Stimulated activated CD8-positive, alpha-beta memory T cell treated with anti-CD3 and anti-CD28 coated beads, Interleukin-15, amount 100 ng/mL, for 4 hours (primary cell): ENCODE results near the gene LYPD6B.

Experiments used
- DNase-seq, 2 donors: peaks; one replicate each; pipeline ENCODE4 v3.0.0-alpha.2; 2020; ENCODE audit warnings: low read depth in 2 of 2

Gene LYPD6B

DNA sequence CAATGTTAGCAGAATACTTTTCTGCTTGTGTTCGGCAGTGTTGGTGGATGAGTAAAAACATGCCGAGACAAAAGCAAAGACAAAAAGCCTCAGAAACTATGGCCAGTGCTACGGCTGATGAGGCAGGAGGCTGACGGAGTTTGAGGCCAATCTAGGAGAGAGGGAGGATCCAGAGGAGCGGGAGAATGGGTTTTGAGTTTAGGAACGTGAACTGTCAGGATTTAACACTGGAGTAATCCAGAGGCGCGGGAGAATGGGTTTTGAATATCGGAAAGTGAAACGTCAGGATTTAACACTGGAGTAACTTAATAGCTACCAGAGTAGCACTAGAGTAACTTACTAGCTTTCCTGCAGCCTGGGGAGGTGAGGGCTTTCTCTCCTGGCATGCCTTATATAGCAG lies 37.4 kb downstream of the LYPD6B start:
- no peak for DNase-seq

DNA sequence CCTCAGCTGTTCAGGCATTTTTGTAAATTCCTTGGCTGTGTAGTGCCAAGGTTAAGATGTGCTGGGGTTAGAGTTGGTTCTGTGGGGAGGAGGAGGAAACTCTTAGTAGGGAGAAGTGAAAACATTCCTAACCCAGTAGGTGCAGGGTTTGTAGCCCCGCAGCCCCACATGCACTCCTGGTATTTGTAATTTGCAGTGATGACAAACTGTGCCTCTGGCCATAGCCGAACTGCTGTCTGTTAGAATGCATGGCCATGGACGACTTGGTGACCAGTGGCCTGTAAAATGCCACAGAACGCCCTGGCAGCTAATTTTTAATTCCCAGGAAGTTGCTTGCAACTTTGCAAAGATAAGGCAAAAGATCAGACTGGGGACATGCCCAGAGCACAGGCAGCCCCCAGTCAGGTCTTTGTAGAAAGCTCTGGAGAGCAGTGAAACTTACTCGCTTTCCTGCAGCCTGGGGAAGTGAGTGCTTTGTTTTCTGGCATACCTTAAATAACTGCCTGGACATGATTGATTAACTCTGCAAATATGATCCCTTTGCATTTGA lies 38.4 kb downstream of the LYPD6B start:
- no peak for DNase-seq

DNA sequence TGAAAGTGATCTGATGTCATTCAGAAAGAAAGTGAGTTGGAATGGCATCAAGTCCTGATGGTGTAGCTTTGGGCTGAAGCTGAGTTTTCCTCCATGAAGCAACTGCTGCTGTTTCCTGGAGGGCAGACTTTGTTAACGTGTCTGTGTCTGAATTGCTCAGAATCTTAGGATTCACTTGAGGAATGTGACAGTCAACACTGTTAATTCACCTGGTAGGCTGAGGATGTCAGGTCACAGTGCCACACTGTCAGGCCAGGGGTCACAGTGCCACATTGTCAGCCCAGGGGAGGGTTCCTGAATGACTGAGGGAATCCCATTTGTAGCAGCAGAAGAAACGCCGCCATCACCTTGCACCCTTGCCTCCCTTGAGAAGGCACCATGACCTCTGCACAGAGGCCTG lies 39.4 kb downstream of the LYPD6B start:
- no peak for DNase-seq

DNA sequence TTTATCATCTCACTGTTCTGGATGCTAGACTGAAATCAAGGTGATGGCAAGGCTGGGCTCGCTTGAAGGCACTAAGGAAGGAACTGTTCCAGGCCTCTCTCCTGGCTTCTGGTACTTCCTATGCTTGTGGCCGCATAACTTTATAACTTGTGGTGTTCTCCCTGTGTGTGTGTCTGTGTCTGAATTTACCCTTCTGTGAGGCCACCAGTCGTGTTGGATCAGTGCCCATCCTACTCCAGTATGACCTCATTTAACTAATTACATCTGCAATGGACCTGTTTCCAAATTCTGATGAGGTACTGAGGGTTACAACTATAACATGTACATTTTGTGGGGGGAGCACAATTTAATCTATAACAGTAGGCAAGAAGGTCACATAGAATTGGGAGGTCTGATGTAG lies 41.6 kb downstream of the LYPD6B start:
- no peak for DNase-seq

DNA sequence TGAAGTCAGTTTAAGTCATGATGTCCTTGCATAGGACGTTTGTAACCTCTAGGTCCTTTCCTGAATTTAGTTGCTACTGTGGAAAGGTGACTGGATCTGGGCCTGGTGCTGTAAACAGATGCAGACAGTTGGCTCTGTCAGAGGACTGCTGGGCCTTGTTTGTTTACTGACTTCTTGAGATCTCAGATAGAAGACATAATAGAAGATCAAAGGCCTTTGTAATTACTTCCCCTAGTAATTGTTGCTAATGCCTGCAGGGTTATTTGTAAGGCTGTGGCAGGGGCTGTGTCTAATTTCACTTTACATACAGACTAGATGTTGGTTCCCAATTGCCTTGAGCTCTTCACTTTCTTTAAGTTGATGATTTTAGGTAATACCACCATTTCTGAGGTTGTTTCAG lies 42.5 kb downstream of the LYPD6B start:
- no peak for DNase-seq

DNA sequence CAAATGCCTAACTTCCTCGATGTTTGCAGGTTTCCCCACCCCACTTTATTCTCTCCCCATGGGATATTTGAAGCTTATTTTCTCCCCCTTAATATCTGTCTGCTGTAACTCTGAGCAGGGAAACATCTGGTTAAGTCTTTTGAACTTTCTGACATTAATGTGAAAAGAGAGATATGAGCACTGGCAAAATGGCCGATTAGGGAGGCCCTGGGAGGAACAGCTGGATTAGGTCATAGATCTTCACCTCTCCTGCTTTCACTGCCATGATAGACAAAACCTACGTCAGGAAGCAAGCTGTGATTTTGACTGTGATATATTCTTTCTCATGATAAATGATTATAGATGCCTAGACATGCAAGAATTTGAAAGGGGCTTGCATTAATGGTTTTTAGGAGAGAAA lies 43.6 kb downstream of the LYPD6B start:
- DNase-seq, result no peak

DNA sequence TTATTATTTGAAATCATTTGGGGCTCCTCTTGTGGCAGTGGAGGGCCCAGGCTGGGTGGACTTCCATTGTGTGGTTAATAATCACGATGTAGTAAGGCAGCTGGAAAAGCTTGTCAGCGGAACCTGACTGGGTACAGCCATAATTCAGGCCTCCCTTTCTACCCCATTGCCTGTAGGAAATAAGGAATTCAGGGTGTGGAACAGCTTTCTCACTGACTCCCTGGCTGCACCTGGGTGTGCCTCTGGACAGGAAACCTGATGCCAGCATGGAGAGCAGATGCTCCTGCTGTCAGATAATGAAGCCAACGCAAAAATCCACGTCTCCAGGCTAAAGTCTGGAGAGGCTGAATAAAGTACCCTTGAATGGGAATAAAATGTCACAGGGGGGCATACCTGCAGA lies 44.2 kb downstream of the LYPD6B start:
- no peak for DNase-seq

DNA sequence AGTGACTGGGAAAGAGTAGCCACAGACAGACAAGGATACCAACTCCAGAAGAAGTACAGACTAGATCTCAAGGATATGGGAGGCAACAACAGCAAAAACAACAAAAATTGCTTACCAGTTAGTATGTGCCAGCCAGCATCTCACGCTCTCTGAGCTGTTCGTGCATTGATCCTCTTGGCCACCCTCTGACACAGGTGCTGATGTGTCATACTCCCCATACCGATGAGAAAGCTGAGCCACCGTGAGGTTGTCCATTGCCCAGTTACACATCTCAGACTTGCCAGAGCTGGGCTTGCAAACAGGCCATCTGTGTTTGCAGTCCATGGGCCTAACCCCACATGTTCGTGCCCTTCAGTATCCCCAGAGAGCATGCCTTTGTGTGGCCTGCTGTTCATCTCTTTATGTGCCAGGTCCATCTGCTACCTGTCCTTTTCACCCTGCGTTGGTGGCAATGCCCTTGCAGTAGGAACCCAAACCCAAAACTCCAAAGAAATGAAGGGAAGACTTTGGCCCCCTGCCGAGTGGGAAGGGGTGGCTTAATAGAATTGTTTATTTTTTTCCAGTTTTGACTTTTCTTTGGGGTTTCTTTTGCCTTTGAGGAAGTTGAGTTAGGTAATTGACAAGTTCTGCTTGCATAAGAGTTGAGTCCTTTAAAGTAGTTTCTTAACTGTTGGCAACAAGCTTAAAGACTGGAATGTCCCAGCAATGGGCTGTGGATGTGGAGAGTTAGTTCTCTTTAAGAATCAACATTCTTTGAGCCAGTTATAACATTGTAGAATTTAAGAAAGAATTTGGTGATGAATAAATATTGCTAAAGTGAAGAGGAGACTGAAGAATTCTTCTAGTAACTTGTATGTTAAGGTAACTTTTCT lies 46.7 kb downstream of the LYPD6B start:
- DNase-seq, result no peak

DNA sequence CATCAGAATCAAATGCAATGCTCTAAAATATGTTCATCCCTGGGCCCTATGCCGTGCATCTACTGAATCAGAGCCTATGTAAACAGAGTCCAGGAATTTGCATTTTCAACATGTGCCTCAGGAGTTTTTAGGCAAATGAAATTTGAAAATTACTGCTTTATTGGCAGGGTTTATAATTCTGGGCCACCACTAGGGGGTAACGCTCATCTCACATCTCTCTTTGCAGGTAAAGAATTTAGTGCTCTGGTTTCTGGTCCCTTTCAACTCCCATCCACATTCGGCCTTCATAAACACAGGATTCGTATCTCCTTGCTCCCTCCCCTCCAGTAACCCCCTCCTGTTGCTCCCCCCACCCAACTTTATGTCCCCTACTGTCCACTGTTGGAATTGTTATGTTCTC lies 49.3 kb downstream of the LYPD6B start:
- DNase-seq, result no peak

DNA sequence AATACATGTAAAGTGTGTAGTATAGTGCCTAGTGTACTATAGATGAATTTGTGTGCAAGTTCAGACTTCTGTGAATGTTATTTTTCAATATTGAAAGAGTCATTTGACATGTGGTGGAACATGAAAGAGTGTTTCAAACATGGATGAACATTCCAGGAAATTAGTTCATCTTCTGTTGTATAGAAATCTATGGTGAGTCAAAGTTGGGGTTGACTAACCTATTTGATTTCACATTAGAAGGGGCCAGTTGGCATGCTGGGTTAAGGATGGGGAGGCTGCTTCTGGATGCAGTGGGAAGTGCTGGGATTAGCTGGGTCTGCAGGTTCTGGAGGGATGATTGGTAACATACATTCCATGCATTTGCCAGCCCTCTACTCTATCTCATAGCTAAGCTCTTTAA lies 50.6 kb downstream of the LYPD6B start:
- DNase-seq, result no peak

DNA sequence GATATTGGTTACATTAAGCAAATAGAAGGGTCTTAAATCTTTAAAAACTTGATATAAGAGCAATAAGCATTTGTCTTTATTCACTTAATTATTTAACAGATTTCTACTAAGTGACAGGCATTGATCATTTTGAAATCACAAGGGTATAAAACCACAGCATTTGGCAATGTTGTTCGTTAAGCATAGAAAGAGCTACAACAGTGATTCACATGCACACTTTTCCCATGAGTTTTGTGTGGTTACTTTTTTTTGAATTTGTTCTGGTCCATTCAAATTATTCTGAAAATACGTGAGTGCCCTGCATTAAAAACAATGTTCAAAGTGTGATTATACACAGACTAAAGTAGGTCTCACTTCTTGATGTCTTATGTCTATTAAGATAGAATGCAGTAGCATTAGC lies 52.2 kb downstream of the LYPD6B start:
- no peak for DNase-seq

DNA sequence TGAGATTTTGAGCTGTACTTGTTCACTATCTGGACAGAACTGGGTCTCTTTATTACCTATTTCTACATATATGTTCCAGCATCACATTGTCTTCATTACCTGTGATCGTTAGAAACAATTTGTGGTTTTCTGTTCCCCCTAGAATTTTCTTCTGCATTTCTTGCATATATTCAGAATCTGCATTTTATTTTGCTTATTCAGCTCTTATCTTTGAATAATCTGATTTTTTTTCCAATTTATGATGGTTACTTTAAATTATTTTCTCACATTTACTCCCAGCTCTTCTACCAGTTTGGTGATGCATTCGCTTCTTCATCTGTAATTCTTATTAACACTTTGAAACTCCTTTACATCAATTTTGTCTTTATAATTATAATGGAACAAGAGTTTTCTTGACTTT lies 55.1 kb downstream of the LYPD6B start:
- no peak for DNase-seq

DNA sequence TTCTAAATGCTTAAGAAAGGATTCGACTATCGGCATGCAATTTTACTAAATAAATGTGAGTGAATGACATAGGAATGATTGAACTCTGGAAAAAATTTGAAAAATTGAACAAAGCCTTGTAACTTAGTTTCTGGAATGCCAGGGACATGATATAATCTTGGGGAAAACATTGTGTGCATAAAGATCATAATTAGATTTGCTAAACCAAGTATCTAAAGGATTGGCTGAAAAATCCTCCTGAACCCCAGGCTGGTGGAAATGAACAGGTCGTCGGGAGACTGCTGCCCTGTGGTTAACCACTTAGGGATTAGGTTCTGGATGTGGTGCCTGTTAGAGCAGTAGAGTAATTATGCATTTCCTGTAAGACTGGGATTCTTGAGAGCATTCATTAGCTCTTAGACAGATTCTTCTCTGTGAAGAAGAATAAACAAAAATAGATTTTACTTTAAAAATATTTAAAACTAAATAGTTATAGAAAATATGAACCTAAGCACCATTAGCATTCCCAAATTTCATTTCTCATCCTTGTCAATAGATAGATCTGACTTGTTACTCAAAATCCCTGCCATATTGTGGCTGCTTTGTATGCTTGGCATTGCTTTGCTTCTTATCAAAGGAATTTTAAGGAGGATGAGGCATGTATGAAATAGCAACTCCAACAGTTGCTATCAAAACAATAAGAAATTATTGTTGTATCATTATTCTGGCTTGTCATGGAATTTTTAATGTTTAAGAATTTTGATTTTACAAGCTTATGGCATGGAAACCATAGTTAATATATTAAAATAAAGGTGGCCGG lies 55.9 kb downstream of the LYPD6B start:
- no peak for DNase-seq

DNA sequence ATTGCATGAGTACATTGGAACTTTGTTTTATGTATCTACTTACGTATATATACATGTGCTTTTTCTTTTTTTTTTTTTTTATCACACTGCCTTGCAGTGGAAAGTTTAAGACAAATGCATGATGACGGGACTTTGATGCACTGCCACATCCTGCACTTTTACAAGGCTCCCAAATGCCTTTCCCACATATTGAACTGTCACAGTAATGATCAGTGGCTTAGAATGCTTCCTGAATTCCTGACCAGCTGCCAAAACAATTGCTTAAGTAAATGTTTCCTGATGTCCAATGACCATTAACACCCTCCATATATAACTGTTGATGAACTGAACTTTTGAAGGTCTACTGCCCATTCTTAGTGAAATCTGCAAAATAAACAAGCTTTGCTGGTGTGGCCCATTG lies 60.2 kb downstream of the LYPD6B start:
- no peak for DNase-seq

DNA sequence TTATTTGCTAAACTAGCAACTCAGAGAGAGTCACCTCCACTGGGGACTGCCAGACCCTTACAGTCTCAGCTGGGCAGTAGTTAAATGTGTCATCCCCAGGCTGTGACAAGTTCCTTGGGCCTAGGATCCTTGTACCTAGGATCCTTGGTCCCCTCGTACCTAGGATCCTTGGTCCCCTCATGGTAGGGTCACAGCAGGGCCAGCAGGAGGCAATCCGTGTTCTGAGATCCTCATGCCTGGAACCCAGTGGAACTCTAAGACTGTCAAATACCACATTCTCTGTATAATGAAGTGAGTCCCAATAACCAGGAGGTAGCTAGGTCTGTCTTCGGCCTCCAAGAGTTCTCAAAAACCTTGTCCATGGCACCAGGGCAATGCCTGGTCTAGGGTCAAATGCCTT lies 60.8 kb downstream of the LYPD6B start:
- DNase-seq, result no peak

DNA sequence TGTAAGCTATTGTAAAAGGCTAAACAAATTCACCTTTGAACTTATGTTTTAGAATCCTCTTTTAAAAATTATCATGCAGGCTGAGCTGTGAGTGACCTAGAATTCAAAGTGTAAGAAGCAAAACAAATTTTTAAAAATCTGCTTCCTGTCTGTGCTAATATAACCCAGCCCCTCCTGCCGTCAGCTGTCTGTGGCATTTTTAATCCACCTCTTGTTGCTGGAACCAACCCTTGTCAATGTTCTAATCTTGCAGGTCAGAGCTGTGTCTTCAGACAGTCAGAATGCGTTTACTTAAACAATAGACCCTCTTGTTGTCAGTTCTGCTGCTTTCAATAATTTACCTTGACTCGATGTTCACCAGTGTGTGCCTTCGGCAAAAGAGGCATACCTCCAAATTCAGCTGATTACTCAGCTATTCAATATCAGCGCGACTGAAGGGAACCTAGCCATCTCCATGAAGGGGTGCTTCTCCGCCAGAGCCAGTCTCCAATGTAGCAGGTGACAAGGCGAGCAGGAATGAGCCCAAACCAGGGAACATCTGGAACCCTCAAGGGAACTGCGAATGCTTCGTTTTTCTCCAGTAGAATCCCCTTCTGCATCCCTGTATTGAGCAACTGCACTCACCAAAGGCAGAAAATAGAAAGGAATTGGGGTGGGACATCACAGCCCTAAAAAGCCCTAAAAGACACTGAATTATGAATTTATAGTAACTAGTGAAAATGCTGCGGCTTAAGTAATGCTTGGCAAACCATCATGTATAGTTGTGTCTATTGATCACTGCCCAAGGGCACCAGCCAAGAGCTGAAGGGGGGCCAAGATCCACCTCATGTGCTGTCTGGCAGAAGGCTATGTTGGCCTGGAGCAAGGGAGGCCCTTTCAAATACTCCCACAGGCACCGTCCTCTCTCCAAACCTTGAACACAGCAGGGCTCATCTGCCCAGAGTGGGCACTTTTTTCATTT lies 62.5 kb downstream of the LYPD6B start:
- DNase-seq, result no peak

DNA sequence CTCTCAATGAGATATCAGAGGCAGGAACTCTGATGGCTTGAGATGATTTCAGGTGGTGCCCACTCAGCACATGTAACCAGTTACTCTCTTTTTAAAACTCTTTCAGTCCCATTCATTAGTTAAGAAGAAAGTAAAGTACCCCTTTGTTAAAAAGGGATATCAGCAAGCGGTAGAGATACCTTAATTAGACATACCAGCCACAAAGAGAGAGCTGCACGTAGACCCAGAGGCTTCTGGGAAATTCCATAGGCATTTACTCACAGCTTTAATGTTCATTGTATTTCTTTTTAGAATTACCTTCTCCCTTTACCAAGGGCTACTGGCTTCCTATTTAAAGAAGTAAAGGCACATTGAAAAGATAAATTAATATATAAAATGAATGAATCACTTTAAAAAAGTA lies 63.3 kb downstream of the LYPD6B start:
- no peak for DNase-seq

DNA sequence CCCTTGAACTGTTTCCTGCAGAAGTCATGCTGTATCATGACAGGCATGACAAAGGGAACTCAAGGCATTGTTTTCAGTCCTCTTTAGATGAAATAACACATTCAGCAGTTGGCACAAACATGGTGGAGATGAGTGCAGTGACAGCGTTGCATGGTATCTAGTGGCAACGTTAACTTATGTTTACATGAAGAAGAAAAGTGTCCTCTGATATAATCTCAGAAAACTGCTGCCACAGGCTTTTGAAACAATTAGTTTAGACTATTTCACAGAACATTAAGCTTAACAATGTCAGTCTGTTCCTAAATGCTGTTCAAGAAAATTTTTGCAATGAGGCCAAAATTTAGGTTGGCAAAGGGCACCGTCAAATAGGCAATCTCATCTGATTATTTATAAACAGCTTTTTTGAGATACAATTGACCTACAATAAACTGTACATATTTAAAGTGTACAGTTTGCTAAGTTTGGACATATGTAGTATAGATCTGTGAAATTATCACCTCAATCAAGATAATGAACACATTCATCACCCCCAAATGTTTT lies 64.7 kb downstream of the LYPD6B start:
- no peak for DNase-seq

DNA sequence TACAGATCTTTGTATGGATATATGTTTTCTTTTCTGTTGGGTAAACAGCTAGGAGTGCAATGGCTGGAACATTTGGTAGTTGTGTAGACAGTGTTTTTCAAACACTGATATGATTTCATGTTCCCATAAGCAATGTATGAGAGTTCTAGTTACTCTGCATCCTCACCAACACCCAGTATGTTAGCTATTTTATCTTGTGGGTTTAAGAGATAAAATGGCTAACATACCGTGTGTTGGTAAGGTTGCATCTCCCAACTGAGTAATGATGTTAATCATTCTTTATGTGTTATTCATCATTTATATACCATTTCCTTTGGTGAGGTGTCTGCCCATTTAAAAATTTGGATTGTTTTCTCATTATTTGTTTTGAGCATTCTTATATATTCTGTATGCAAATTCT lies 65.7 kb downstream of the LYPD6B start:
- DNase-seq, result no peak

DNA sequence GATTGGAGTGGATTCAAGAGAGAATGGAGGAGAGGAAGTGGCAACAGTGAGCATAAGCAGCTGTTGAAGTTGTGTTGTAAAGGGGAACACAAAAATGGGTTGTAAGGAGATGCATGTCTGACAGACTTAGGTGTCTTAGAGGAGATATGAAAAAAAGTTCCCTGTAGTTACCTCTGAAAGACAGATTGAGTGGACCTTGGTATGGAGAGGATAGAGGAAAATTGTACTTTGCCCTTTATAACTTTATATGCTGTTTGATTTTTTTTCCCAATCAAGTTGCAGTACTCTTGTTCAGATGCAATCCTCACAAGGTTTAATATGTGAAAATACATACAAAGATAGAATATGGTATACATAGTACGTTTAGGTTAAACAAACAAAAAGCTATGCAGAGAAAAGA lies 73.6 kb downstream of the LYPD6B start:
- no peak for DNase-seq

DNA sequence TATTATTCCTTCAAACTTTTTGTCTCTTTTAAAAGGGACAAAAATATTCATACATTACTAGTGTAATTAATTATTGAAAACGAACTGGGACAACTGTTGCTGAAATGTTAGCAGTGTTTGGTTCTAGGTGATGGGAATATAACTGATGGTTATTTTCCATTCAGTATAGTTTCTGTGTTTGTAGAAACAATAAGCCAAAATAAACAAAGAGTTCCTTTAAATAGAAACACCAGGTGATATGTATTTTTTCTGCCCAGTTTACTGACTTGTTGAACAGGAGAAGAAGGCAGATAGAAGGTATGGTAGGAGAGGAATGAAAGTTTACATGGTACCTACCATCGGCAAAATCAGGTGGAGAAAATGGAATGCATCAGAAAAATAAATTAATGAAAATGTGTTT lies 74.2 kb downstream of the LYPD6B start:
- no peak for DNase-seq

DNA sequence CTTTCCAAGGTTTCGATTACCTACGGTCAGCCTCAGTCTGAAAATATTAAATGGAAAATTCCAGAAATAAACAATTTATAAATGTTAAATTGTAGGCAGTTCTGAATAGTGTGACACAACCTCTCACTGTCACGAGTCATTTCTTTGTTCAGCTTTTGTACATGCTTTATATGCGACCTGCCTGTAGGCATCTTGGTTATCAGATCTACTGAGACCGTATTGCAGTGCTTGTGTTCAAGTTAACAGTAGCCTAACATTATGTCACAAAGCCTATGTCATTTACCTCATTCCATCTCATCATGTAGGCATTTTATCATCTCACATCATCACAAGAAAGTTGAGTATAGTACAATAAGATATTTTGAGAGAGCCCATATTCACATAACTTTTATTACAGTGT lies 77.3 kb downstream of the LYPD6B start:
- no peak for DNase-seq
